HG02588 (cell line): ENCODE results near the gene CREBBP.
"Not testable (repeated sequence)": the region's sequence is repeated elsewhere in the genome, so short reads cannot be mapped to it uniquely, and the experiment has no call there.

ENCODE experiments used
- ATAC-seq: cut with Tn5 transposase; IDR thresholded peaks from one replicate; pipeline ENCODE4 v1.9.1; 2021; ENCODE audit warnings: mild to moderate bottlenecking, moderate library complexity; ENCODE audit not compliant: unreplicated experiment

Gene CREBBP

GRCh38 chr16:3880623-3881498, at the start of gene CREBBP:
CREBBP (minus strand) TSS chr16:3880713; CDS start chr16:3879916, 797 bp downstream.
- peak; percentile 78 for ATAC-seq

GRCh38 chr16:3927147-3927546, 46.6 kb upstream of the CREBBP start:
- not testable (repeated sequence) for ATAC-seq

- ATAC-seq = no peak
Measured at GRCh38 chr16:3924763-3925162, 44.2 kb upstream of the CREBBP start.

- ATAC-seq = no peak
Measured at GRCh38 chr16:3922241-3922640, 41.7 kb upstream of the CREBBP start.

GRCh38 chr16:3920206-3920605, 39.7 kb upstream of the CREBBP start:
- no peak for ATAC-seq

- no peak for ATAC-seq
Measured at GRCh38 chr16:3919413-3919812, 38.9 kb upstream of the CREBBP start.

- no peak for ATAC-seq
Measured at GRCh38 chr16:3915426-3916260, 35.1 kb upstream of the CREBBP start.

GRCh38 chr16:3912897-3913296, 32.4 kb upstream of the CREBBP start:
- no peak for ATAC-seq

- ATAC-seq = no peak
Measured at GRCh38 chr16:3912373-3912772, 31.9 kb upstream of the CREBBP start.

GRCh38 chr16:3911741-3912140, 31.2 kb upstream of the CREBBP start:
- not testable (repeated sequence) for ATAC-seq

- ATAC-seq = no peak
Measured at GRCh38 chr16:3909791-3910583, 29.5 kb upstream of the CREBBP start.

- ATAC-seq = no peak
Measured at GRCh38 chr16:3908951-3909437, 28.5 kb upstream of the CREBBP start.

- no peak for ATAC-seq
Measured at GRCh38 chr16:3907586-3907985, 27.1 kb upstream of the CREBBP start.

GRCh38 chr16:3906363-3906762, 25.9 kb upstream of the CREBBP start:
- no peak for ATAC-seq

- ATAC-seq = no peak
Measured at GRCh38 chr16:3904875-3905274, 24.4 kb upstream of the CREBBP start.

- ATAC-seq = no peak
Measured at GRCh38 chr16:3890091-3890490, 9.6 kb upstream of the CREBBP start.

GRCh38 chr16:3889059-3889458, 8.5 kb upstream of the CREBBP start:
- no peak for ATAC-seq

- ATAC-seq = not testable (repeated sequence)
Measured at GRCh38 chr16:3885999-3886398, 5.5 kb upstream of the CREBBP start.

GRCh38 chr16:3884398-3884797, 3.9 kb upstream of the CREBBP start:
- no peak for ATAC-seq

GRCh38 chr16:3882531-3882930, 2.0 kb upstream of the CREBBP start:
- ATAC-seq = no peak

GRCh38 chr16:3881499-3881990, 1.0 kb upstream of the CREBBP start:
- no peak for ATAC-seq
